Osteoblast (primary cell): ENCODE data around the gene CREB5. TPM values are rescaled to one million over a fixed set of nuclear protein-coding genes. Genes with fewer than 3 reads are reported as not detected.
A peak's percentile ranks its signal among the peaks of the same experiment; 100 is the strongest.

Experiments used
- DNase-seq: peaks from one replicate; pipeline ENCODE4 v3.0.0; 2011; ENCODE audit warnings: low spot score, mixed read lengths; ENCODE audit not compliant: insufficient read length; ENCODE audit errors: missing footprints
- H2AFZ ChIP-seq: 2 replicates; pipeline ENCODE4 v1.6.0; 2011; ENCODE audit warnings: mild to moderate bottlenecking, low read length
- H3K27ac ChIP-seq: 2 replicates; pipeline ENCODE4 v1.5.1; 2011; ENCODE audit warnings: mild to moderate bottlenecking, low read depth, low read length, moderate library complexity
- H3K27me3 ChIP-seq: 2 replicates; pipeline ENCODE4 v1.6.0; 2012; ENCODE audit warnings: mild to moderate bottlenecking, control low read depth, inconsistent platforms, low read length, moderate library complexity; ENCODE audit not compliant: insufficient read depth
- H3K36me3 ChIP-seq: 2 replicates; pipeline ENCODE4 v1.5.1; 2011; ENCODE audit warnings: mild to moderate bottlenecking, low read length, control low read depth, moderate library complexity; ENCODE audit not compliant: insufficient read depth
- H3K4me1 ChIP-seq: 2 replicates; pipeline ENCODE4 v1.5.1; 2011; ENCODE audit warnings: mild to moderate bottlenecking, low read length, control low read depth, moderate library complexity; ENCODE audit not compliant: insufficient read depth
- H3K4me2 ChIP-seq: 2 replicates; pipeline ENCODE4 v1.6.0; 2011; ENCODE audit warnings: mild to moderate bottlenecking, low read length; ENCODE audit not compliant: insufficient read depth
- H3K4me3 ChIP-seq: fragments of 200-600 bp; sonication (generic); 3 replicates; pipeline ENCODE4 v1.5.1; 2012; ENCODE audit warnings: mild to moderate bottlenecking, low read length, inconsistent platforms; ENCODE audit not compliant: insufficient read depth
- H3K79me2 ChIP-seq: 2 replicates; pipeline ENCODE4 v1.6.0; 2012; ENCODE audit warnings: mild to moderate bottlenecking, low read length, control low read depth, inconsistent platforms; ENCODE audit not compliant: insufficient read depth
- H3K9me3 ChIP-seq: 2 replicates; pipeline ENCODE4 v1.5.1; 2011; ENCODE audit warnings: low read depth, low read length, control low read depth
- H4K20me1 ChIP-seq: 2 replicates; pipeline ENCODE4 v1.6.0; 2012; ENCODE audit warnings: mild to moderate bottlenecking, low read length, control low read depth; ENCODE audit not compliant: insufficient read depth
- total RNA-seq: library from RNA; depleted of rRNA; stranded (reverse); fragments of >200 nt; gene quantifications from 2 replicates; pipeline ENCODE4 v1.2.3, GENCODE V29; 2012
- TF ChIP-seq, protein P1 (sequence below): IDR thresholded peaks from 2 replicates; pipeline ENCODE4 v1.5.1; 2011; ENCODE audit warnings: mild to moderate bottlenecking, low read depth, low read length, moderate library complexity; ENCODE audit errors: extremely low read depth

Gene CREB5
- total RNA-seq, 1 donor = 5.1 TPM

DNA sequence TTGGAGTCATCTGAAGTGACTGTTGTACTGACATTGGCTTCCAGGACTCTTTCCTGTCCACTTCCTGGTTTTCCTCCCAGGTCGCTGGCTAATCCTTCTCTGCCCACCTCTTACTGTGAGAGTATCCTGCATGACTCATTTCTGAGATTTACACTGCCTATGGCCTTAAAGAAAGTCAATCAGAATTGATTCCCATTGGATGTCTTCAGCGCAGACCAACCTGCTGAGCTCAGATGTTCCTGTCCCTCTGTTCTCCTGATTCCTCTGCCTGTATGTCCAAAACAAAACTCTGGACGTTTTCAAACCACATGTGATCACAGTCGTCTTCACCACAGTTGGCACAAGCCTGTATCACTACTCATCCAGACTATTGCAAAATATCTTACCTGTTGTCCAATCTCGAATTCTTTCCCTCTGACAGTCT, 262.1 kb downstream of the CREB5 start:
- no peak overlapping the region for H2AFZ ChIP-seq
- no peak overlapping the region for H3K4me2 ChIP-seq
- H3K79me2 ChIP-seq = no peaks in the 10 kb centered on the region
- no peaks in the 10 kb centered on the region for H3K36me3 ChIP-seq
- TF ChIP-seq, protein P1, sequence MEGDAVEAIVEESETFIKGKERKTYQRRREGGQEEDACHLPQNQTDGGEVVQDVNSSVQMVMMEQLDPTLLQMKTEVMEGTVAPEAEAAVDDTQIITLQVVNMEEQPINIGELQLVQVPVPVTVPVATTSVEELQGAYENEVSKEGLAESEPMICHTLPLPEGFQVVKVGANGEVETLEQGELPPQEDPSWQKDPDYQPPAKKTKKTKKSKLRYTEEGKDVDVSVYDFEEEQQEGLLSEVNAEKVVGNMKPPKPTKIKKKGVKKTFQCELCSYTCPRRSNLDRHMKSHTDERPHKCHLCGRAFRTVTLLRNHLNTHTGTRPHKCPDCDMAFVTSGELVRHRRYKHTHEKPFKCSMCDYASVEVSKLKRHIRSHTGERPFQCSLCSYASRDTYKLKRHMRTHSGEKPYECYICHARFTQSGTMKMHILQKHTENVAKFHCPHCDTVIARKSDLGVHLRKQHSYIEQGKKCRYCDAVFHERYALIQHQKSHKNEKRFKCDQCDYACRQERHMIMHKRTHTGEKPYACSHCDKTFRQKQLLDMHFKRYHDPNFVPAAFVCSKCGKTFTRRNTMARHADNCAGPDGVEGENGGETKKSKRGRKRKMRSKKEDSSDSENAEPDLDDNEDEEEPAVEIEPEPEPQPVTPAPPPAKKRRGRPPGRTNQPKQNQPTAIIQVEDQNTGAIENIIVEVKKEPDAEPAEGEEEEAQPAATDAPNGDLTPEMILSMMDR = no peak
- no peak for DNase-seq
- no peaks in the 10 kb centered on the region for H3K4me1 ChIP-seq
- H3K4me3 ChIP-seq = no peak overlapping the region
- H4K20me1 ChIP-seq = no peaks in the 10 kb centered on the region
- H3K27ac ChIP-seq = no peak overlapping the region
- no peaks in the 10 kb centered on the region for H3K27me3 ChIP-seq
- no peaks in the 10 kb centered on the region for H3K9me3 ChIP-seq

DNA sequence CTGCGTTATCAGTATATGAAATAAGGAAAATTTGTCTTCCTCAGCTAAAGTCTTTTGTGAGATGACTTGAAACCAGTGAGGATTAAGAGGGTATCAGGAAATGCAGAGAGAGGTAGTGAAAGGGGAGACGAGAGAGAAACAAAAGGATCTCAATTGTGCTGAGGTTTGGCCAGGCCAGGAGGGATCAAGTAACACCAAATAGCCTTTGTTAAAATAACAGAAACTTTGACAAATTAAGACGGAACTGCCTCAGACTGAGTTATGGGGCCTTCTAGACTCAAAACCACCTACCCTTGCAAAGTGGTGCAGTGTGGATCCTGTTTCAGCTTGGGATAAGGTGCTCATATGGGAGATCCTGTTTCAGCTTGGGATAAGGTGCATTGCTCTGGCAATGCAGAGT, 263.1 kb downstream of the CREB5 start:
- no peaks in the 10 kb centered on the region for H3K36me3 ChIP-seq
- H3K4me3 ChIP-seq = no peak overlapping the region
- H3K27ac ChIP-seq = no peak overlapping the region
- TF ChIP-seq, protein P1 = no peak
- H3K9me3 ChIP-seq = no peaks in the 10 kb centered on the region
- no peaks in the 10 kb centered on the region for H3K79me2 ChIP-seq
- no peak overlapping the region for H2AFZ ChIP-seq
- no peak overlapping the region for H3K4me2 ChIP-seq
- no peaks in the 10 kb centered on the region for H4K20me1 ChIP-seq
- DNase-seq = no peak
- H3K27me3 ChIP-seq = no peaks in the 10 kb centered on the region
- H3K4me1 ChIP-seq = no peaks in the 10 kb centered on the region

DNA sequence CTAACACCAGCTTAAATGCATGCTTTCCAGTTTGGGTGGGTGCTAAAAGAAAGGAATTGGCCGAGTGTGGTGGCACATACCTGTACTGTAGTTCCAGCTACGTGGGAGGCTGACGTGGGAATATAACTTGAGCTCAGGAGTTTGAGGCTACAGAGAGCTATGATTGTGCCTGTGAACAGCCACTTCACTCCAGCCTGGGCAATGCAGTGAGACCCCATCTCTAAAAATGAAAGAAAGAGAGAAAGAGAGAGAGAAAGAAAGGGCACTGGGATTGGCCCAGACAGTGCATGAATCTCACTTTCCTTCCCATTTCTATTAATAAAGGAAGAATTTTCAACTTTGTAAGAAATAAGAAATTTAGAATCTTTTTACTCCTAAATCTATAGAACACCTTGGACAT, 265.4 kb downstream of the CREB5 start:
- H3K9me3 ChIP-seq = no peaks in the 10 kb centered on the region
- H3K4me1 ChIP-seq = no peaks in the 10 kb centered on the region
- no peaks in the 10 kb centered on the region for H4K20me1 ChIP-seq
- no peak overlapping the region for H3K4me2 ChIP-seq
- no peak overlapping the region for H3K4me3 ChIP-seq
- H3K27ac ChIP-seq = no peak overlapping the region
- no peaks in the 10 kb centered on the region for H3K79me2 ChIP-seq
- no peak overlapping the region for H2AFZ ChIP-seq
- DNase-seq = no peak
- TF ChIP-seq, protein P1 = no peak
- no peaks in the 10 kb centered on the region for H3K36me3 ChIP-seq
- no peaks in the 10 kb centered on the region for H3K27me3 ChIP-seq

DNA sequence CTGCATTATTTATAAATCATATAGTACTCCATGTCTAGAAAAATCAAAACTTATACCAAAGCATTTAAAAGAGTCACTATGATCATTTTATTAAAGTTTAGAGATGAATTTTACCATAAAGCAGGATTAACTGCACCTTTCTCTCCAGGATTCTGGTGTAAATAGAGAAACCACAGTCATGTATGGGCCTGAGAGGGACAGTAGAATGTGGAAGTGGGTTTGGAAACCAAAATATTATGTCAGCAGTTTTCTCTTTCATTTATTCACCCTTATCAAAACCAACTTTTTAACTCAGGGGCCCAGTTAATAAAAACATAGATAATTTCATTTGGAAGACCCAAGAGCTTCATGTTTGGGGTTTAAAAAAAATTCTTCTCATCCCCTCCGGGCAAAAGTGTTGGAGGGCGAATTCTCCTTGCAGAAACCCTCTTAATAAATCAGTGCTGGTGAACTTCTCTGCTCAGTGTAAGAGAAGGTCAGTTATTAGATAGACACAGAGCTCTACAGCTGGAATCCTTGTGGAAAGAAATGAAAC, 266.2 kb downstream of the CREB5 start:
- Histone ChIP-seq H4K20me1 (no peaks in the 10 kb centered on the region), H3K27me3 (no peaks in the 10 kb centered on the region), H3K9me3 (no peaks in the 10 kb centered on the region), H2AFZ (no peak overlapping the region), H3K4me2 (no peak overlapping the region), H3K36me3 (no peaks in the 10 kb centered on the region), H3K27ac (no peak overlapping the region), H3K79me2 (no peaks in the 10 kb centered on the region), H3K4me1 (no peaks in the 10 kb centered on the region), H3K4me3 (no peak overlapping the region)
- TF ChIP-seq, protein P1 = no peak
- DNase-seq = peak; percentile 18
